Kidney epithelial cell (primary cell): ENCODE data around the gene FOXO6. TPM values are rescaled to one million over a fixed set of nuclear protein-coding genes. Genes with fewer than 3 reads are reported as not detected.

ENCODE experiments used
- DNase-seq: peaks from one replicate; pipeline ENCODE4 v3.0.0-alpha.2; 2010; ENCODE audit warnings: low read depth
- H3K27me3 ChIP-seq: 2 replicates; pipeline ENCODE4 v1.6.0; 2011; ENCODE audit warnings: low read length; ENCODE audit not compliant: control insufficient read depth, insufficient read depth
- H3K36me3 ChIP-seq: 2 replicates; pipeline ENCODE4 v1.5.1; 2011; ENCODE audit warnings: low read length; ENCODE audit not compliant: control insufficient read depth, insufficient read depth
- H3K4me3 ChIP-seq: 2 replicates; pipeline ENCODE4 v1.5.1; 2011; ENCODE audit warnings: low read depth, mild to moderate bottlenecking, control low read depth, low read length
- CTCF ChIP-seq: IDR thresholded peaks from 2 replicates; pipeline ENCODE4 v1.5.1; 2011; ENCODE audit warnings: mild to moderate bottlenecking, moderate library complexity, low read length, control low read depth, inconsistent platforms; ENCODE audit not compliant: insufficient read depth, poor library complexity, severe bottlenecking
- total RNA-seq: library from RNA; depleted of rRNA; stranded (reverse); fragments of >200 nt; gene quantifications from 2 replicates; pipeline ENCODE4 v1.2.3, GENCODE V29; 2015

FOXO6 gene
- total RNA-seq, 1 donor from 2014 or later: 0.67 TPM

- TF ChIP-seq CTCF: no peak
- H3K27me3 ChIP-seq: peaks cover 27% of the 10 kb centered on the region
- DNase-seq: no peak
- H3K36me3 ChIP-seq: no peaks in the 10 kb centered on the region
- no peak overlapping the region for H3K4me3 ChIP-seq
Observed at GRCh38 chr1:41400225-41400624, 39.0 kb downstream of the FOXO6 start.

- no peak for TF ChIP-seq CTCF
- Histone ChIP-seq H3K36me3 (no peaks in the 10 kb centered on the region), H3K27me3 (peaks cover 13% of the 10 kb centered on the region), H3K4me3 (no peak overlapping the region)
- DNase-seq: no peak
Observed at GRCh38 chr1:41401899-41402298, 40.7 kb downstream of the FOXO6 start.

- H3K36me3 ChIP-seq: no peaks in the 10 kb centered on the region
- no peak for TF ChIP-seq CTCF
- no peak overlapping the region for H3K4me3 ChIP-seq
- H3K27me3 ChIP-seq: peaks cover 26% of the 10 kb centered on the region
- no peak for DNase-seq
Observed at GRCh38 chr1:41404308-41404761, 43.1 kb downstream of the FOXO6 start.

GRCh38 chr1:41407664-41408252 lies 46.5 kb downstream of the FOXO6 start:
- TF ChIP-seq CTCF: no peak
- H3K36me3 ChIP-seq: no peaks in the 10 kb centered on the region
- no peak overlapping the region for H3K4me3 ChIP-seq
- peaks cover 30% of the 10 kb centered on the region for H3K27me3 ChIP-seq
- no peak for DNase-seq

DNA sequence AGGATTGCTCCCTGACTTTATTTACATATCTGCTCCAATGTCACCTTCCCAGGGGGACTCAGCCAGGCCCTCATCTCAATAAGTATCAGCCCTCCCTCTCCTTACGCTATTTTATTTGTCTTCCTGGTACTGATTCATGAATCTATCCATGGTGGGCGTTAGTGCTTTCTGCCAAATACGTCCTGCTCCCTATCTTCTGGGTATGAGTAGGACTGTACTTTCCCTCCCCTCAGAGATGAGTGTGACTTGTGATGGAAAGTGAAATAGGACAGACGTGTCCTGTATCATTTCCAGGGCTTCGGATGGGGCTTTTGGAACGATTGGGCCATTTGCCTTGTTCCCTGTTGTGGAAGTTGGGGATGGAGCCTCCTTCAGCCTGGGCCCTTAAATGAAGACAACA lies 47.5 kb downstream of the FOXO6 start:
- H3K4me3 ChIP-seq: no peak overlapping the region
- TF ChIP-seq CTCF: no peak
- no peak for DNase-seq
- no peaks in the 10 kb centered on the region for H3K36me3 ChIP-seq
- H3K27me3 ChIP-seq: peaks cover 30% of the 10 kb centered on the region

- Histone ChIP-seq H3K36me3 (no peaks in the 10 kb centered on the region), H3K27me3 (peaks cover 25% of the 10 kb centered on the region), H3K4me3 (no peak overlapping the region)
- no peak for TF ChIP-seq CTCF
- DNase-seq: no peak
Observed at GRCh38 chr1:41409825-41410224, 48.6 kb downstream of the FOXO6 start.
